ENCODE measurements around the gene RGL3.

DNA sequence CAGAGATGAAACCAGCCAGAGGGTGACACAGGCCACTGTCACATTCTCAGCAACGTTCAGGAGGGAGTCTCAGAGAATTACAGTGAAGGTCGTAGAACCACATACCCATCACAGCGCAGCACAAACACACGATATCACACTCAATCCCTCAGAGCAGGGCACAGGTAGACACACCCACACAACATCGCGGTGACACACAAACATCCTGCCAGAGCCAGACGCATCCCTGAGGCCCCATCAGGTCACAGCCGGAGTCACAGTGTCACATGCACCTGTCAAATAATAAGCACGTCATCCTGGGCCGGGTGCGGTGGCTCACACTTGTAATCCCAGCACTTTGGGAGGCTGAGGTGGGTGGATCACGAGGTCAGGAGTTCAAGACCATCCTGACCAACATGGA, 44.3 kb upstream of the RGL3 start:
- TF ChIP-seq, protein P1, sequence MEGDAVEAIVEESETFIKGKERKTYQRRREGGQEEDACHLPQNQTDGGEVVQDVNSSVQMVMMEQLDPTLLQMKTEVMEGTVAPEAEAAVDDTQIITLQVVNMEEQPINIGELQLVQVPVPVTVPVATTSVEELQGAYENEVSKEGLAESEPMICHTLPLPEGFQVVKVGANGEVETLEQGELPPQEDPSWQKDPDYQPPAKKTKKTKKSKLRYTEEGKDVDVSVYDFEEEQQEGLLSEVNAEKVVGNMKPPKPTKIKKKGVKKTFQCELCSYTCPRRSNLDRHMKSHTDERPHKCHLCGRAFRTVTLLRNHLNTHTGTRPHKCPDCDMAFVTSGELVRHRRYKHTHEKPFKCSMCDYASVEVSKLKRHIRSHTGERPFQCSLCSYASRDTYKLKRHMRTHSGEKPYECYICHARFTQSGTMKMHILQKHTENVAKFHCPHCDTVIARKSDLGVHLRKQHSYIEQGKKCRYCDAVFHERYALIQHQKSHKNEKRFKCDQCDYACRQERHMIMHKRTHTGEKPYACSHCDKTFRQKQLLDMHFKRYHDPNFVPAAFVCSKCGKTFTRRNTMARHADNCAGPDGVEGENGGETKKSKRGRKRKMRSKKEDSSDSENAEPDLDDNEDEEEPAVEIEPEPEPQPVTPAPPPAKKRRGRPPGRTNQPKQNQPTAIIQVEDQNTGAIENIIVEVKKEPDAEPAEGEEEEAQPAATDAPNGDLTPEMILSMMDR (IDR thresholded peaks at IDR 0.05; ENCODE audit: insufficient read depth, low read length) = no peak
- TF ChIP-seq GABPA (IDR thresholded peaks at IDR 0.05; ENCODE audit: low read depth) (no peak), POLR2AphosphoS5 (IDR thresholded peaks at IDR 0.05; ENCODE audit: low read depth) (no peak), SPI1 (IDR thresholded peaks at IDR 0.05; ENCODE audit: borderline replicate concordance, low read depth) (no peak)
- TF ChIP-seq, protein P2, sequence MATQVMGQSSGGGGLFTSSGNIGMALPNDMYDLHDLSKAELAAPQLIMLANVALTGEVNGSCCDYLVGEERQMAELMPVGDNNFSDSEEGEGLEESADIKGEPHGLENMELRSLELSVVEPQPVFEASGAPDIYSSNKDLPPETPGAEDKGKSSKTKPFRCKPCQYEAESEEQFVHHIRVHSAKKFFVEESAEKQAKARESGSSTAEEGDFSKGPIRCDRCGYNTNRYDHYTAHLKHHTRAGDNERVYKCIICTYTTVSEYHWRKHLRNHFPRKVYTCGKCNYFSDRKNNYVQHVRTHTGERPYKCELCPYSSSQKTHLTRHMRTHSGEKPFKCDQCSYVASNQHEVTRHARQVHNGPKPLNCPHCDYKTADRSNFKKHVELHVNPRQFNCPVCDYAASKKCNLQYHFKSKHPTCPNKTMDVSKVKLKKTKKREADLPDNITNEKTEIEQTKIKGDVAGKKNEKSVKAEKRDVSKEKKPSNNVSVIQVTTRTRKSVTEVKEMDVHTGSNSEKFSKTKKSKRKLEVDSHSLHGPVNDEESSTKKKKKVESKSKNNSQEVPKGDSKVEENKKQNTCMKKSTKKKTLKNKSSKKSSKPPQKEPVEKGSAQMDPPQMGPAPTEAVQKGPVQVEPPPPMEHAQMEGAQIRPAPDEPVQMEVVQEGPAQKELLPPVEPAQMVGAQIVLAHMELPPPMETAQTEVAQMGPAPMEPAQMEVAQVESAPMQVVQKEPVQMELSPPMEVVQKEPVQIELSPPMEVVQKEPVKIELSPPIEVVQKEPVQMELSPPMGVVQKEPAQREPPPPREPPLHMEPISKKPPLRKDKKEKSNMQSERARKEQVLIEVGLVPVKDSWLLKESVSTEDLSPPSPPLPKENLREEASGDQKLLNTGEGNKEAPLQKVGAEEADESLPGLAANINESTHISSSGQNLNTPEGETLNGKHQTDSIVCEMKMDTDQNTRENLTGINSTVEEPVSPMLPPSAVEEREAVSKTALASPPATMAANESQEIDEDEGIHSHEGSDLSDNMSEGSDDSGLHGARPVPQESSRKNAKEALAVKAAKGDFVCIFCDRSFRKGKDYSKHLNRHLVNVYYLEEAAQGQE (IDR thresholded peaks at IDR 0.05; ENCODE audit: insufficient replicate concordance, low read depth) = no peak
